CD4-positive, alpha-beta T cell treated with Interleukin-17A for 4 hours (primary cell): ENCODE data around the gene PBOV1.
"Not testable (repeated sequence)": the region's sequence is repeated elsewhere in the genome, so short reads cannot be mapped to it uniquely, and the experiment has no call there.

Experiments
- DNase-seq: peaks from one replicate; pipeline ENCODE4 v3.0.0-alpha.2; 2020; ENCODE audit warnings: mixed read lengths

PBOV1 gene

GRCh38 chr6:138237463-138237862, 19.2 kb upstream of the PBOV1 start:
- no peak for DNase-seq

GRCh38 chr6:138235693-138236092, 17.4 kb upstream of the PBOV1 start:
- DNase-seq: no peak

- no peak for DNase-seq
Observed at GRCh38 chr6:138235205-138235604, 16.9 kb upstream of the PBOV1 start.

GRCh38 chr6:138234363-138234762, 16.1 kb upstream of the PBOV1 start:
- no peak for DNase-seq

GRCh38 chr6:138231381-138231886, 13.1 kb upstream of the PBOV1 start:
- no peak for DNase-seq

- no peak for DNase-seq
Observed at GRCh38 chr6:138230759-138231380, 12.6 kb upstream of the PBOV1 start.

- DNase-seq: no peak
Observed at GRCh38 chr6:138230221-138230620, 11.9 kb upstream of the PBOV1 start.

- no peak for DNase-seq
Observed at GRCh38 chr6:138229663-138230179, 11.4 kb upstream of the PBOV1 start.

- DNase-seq: no peak
Observed at GRCh38 chr6:138229072-138229471, 10.8 kb upstream of the PBOV1 start.

GRCh38 chr6:138227316-138227781, 9.1 kb upstream of the PBOV1 start:
- no peak for DNase-seq

- DNase-seq: no peak
Observed at GRCh38 chr6:138226700-138227315, 8.5 kb upstream of the PBOV1 start.

GRCh38 chr6:138225953-138226352, 7.7 kb upstream of the PBOV1 start:
- DNase-seq: no peak

- DNase-seq: no peak
Observed at GRCh38 chr6:138222901-138223546, 4.7 kb upstream of the PBOV1 start.

GRCh38 chr6:138219901-138220300, 1.6 kb upstream of the PBOV1 start:
- DNase-seq: no peak

- no peak for DNase-seq
Observed at GRCh38 chr6:138219398-138219797, 1.1 kb upstream of the PBOV1 start.

- DNase-seq: no peak
Observed at GRCh38 chr6:138215093-138215782, 3.1 kb downstream of the PBOV1 start.

GRCh38 chr6:138212530-138212929, 5.8 kb downstream of the PBOV1 start:
- not testable (repeated sequence) for DNase-seq

GRCh38 chr6:138211601-138212000, 6.7 kb downstream of the PBOV1 start:
- DNase-seq: no peak

GRCh38 chr6:138211048-138211581, 7.2 kb downstream of the PBOV1 start:
- DNase-seq: no peak

- no peak for DNase-seq
Observed at GRCh38 chr6:138206862-138207261, 11.4 kb downstream of the PBOV1 start.

GRCh38 chr6:138205437-138206094, 12.7 kb downstream of the PBOV1 start:
- DNase-seq: no peak

- no peak for DNase-seq
Observed at GRCh38 chr6:138204792-138205384, 13.4 kb downstream of the PBOV1 start.
